NT2/D1 (cell line): ENCODE data around the gene KPNA4.

Experiments
- SUZ12 ChIP-seq: IDR thresholded peaks from 2 replicates; pipeline ENCODE4 v1.6.1; 2011; ENCODE audit not compliant: insufficient read length, insufficient read depth; ENCODE audit errors: extremely low read depth
- YY1 ChIP-seq: IDR thresholded peaks from 2 replicates; pipeline ENCODE4 v1.6.1; 2011; ENCODE audit not compliant: insufficient read length, insufficient read depth
- ZNF274 ChIP-seq: IDR thresholded peaks from 2 replicates; pipeline ENCODE4 v1.6.1; 2011; ENCODE audit warnings: mild to moderate bottlenecking, low read depth, low read length

DNA sequence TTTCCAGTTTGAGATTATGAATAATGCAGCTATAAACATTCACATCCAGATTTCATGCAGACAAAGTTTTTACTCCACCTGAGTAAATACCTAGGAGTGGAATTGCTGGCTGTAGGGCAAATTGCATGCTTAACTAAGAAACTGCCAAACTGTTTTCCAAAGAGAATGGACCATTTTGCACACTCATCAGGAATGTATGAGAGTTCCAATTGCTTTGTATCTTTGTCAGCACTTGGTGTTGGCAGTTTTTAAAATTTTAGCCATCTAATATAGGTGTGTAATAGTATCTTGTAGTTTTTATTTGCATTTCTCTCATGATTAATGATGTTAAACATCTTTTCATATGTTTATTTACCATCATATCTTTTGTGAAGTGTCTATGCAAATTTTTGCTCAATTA lies 75.2 kb downstream of the KPNA4 start:
- TF ChIP-seq ZNF274 (no peak), SUZ12 (no peak), YY1 (no peak)
